ENCODE data around the gene ADAM12.

- TF ChIP-seq CTCF (IDR thresholded peaks at IDR 0.05), result no peak
- TF ChIP-seq POLR2A (IDR thresholded peaks at IDR 0.05), result no peak
These were observed 142.8 kb downstream of the ADAM12 start for GRCh38 chr10:126245501-126245900.
